Measurements from ENCODE around the gene HNRNPH3. TPM values are rescaled to one million over a fixed set of nuclear protein-coding genes. Genes with fewer than 3 reads are reported as not detected.
A peak's percentile ranks its signal among the peaks of the same experiment; 100 is the strongest.

Gene HNRNPH3
- total RNA-seq, 1 donor from 2014 or later = 66.5 TPM

- H3K4me3 Mint-ChIP-seq (ENCODE audit: unreplicated experiment) = peak overlapping the region; percentile 8
- H3K9me3 Mint-ChIP-seq (ENCODE audit: low read depth) = no peaks in the 10 kb centered on the region
- H3K36me3 Mint-ChIP-seq (ENCODE audit: low read depth) = no peaks in the 10 kb centered on the region
- no peaks in the 10 kb centered on the region for H3K27me3 Mint-ChIP-seq (ENCODE audit: low read depth)
- peak overlapping the region; percentile 88 for H3K27ac Mint-ChIP-seq (ENCODE audit: unreplicated experiment)
- no peak for TF ChIP-seq CTCF (IDR thresholded peaks at IDR 0.05)
- peaks cover 38% of the 10 kb centered on the region for H3K4me1 Mint-ChIP-seq (ENCODE audit: low read depth)
- DNase-seq (ENCODE audit: low spot score) = no peak
Observed at GRCh38 chr10:68327889-68328786, 3.7 kb upstream of the HNRNPH3 start.

GRCh38 chr10:68329506-68329861 lies 2.4 kb upstream of the HNRNPH3 start:
- H3K27ac Mint-ChIP-seq (ENCODE audit: unreplicated experiment) = peak overlapping the region; percentile 88
- no peaks in the 10 kb centered on the region for H3K36me3 Mint-ChIP-seq (ENCODE audit: low read depth)
- peaks cover 38% of the 10 kb centered on the region for H3K4me1 Mint-ChIP-seq (ENCODE audit: low read depth)
- H3K9me3 Mint-ChIP-seq (ENCODE audit: low read depth) = no peaks in the 10 kb centered on the region
- no peaks in the 10 kb centered on the region for H3K27me3 Mint-ChIP-seq (ENCODE audit: low read depth)
- DNase-seq (ENCODE audit: low spot score) = no peak
- no peak for TF ChIP-seq CTCF (IDR thresholded peaks at IDR 0.05)
- H3K4me3 Mint-ChIP-seq (ENCODE audit: unreplicated experiment) = no peak overlapping the region

GRCh38 chr10:68330852-68331454 lies 911 bp upstream of the HNRNPH3 start:
- TF ChIP-seq CTCF (IDR thresholded peaks at IDR 0.05) = no peak
- no peak for DNase-seq (ENCODE audit: low spot score)
- no peaks in the 10 kb centered on the region for H3K27me3 Mint-ChIP-seq (ENCODE audit: low read depth)
- H3K9me3 Mint-ChIP-seq (ENCODE audit: low read depth) = no peaks in the 10 kb centered on the region
- H3K36me3 Mint-ChIP-seq (ENCODE audit: low read depth) = no peaks in the 10 kb centered on the region
- peak overlapping the region; percentile 99 for H3K27ac Mint-ChIP-seq (ENCODE audit: unreplicated experiment)
- peak overlapping the region; percentile 94 for H3K4me3 Mint-ChIP-seq (ENCODE audit: unreplicated experiment)
- H3K4me1 Mint-ChIP-seq (ENCODE audit: low read depth) = peaks cover 53% of the 10 kb centered on the region

- peak; percentile 76 for TF ChIP-seq CTCF (IDR thresholded peaks at IDR 0.05)
- Mint-ChIP-seq H3K27ac (ENCODE audit: unreplicated experiment) (peak within 1 kb of the TSS; percentile 99), H3K36me3 (ENCODE audit: low read depth) (peaks cover 2% of the 10 kb centered on the region), H3K27me3 (ENCODE audit: low read depth) (no peaks in the 10 kb centered on the region), H3K4me3 (ENCODE audit: unreplicated experiment) (peak within 1 kb of the TSS; percentile 94), H3K9me3 (ENCODE audit: low read depth) (no peaks in the 10 kb centered on the region), H3K4me1 (ENCODE audit: low read depth) (peaks cover 68% of the 10 kb centered on the region)
- no peak for DNase-seq (ENCODE audit: low spot score)
Observed at GRCh38 chr10:68332259-68333057, 594 bp downstream of the HNRNPH3 start, which contains the start of gene PBLD. PBLD (minus strand) TSS chr10:68332928; CDS start chr10:68306844, 26,084 bp downstream.

GRCh38 chr10:68333058-68333395 lies 1.2 kb downstream of the HNRNPH3 start:
- H3K9me3 Mint-ChIP-seq (ENCODE audit: low read depth) = no peaks in the 10 kb centered on the region

More at GRCh38 chr10:68333058-68333395, 1.2 kb downstream of the HNRNPH3 start:
- peaks cover 6% of the 10 kb centered on the region for H3K36me3 Mint-ChIP-seq (ENCODE audit: low read depth)
- H3K27ac Mint-ChIP-seq (ENCODE audit: unreplicated experiment) = peak overlapping the region; percentile 99
- peaks cover 73% of the 10 kb centered on the region for H3K4me1 Mint-ChIP-seq (ENCODE audit: low read depth)
- no peak for TF ChIP-seq CTCF (IDR thresholded peaks at IDR 0.05)
- peak overlapping the region; percentile 94 for H3K4me3 Mint-ChIP-seq (ENCODE audit: unreplicated experiment)
- no peak for DNase-seq (ENCODE audit: low spot score)
- no peaks in the 10 kb centered on the region for H3K27me3 Mint-ChIP-seq (ENCODE audit: low read depth)
